Coronary artery (tissue), 2 donors: Measurements from ENCODE around the gene CNKSR3.

Experiments used
- DNase-seq: peaks from one replicate; pipeline ENCODE4 v3.0.0-alpha.2; 2017; ENCODE audit warnings: low spot score
- H3K27ac ChIP-seq, 2 donors: fragments of 200-600 bp; sonication (generic); one replicate each; pipeline ENCODE4 v1.5.1; 2016 to 2019
- H3K4me3 ChIP-seq: fragments of 200-600 bp; sonication (generic); 2 replicates; pipeline ENCODE4 v1.5.1; 2016; ENCODE audit warnings: mild to moderate bottlenecking, moderate library complexity
- TF ChIP-seq, protein P1 (sequence below): fragments of 200-600 bp; sonication (generic); IDR thresholded peaks from one replicate; pipeline ENCODE4 v1.5.1; 2019; ENCODE audit warnings: antibody characterized with exemption

CNKSR3 gene

GRCh38 chr6:154402081-154402780, 108.3 kb downstream of the CNKSR3 start:
- DNase-seq, result no peak
- no peak overlapping the region for H3K27ac ChIP-seq
- TF ChIP-seq, protein P1, sequence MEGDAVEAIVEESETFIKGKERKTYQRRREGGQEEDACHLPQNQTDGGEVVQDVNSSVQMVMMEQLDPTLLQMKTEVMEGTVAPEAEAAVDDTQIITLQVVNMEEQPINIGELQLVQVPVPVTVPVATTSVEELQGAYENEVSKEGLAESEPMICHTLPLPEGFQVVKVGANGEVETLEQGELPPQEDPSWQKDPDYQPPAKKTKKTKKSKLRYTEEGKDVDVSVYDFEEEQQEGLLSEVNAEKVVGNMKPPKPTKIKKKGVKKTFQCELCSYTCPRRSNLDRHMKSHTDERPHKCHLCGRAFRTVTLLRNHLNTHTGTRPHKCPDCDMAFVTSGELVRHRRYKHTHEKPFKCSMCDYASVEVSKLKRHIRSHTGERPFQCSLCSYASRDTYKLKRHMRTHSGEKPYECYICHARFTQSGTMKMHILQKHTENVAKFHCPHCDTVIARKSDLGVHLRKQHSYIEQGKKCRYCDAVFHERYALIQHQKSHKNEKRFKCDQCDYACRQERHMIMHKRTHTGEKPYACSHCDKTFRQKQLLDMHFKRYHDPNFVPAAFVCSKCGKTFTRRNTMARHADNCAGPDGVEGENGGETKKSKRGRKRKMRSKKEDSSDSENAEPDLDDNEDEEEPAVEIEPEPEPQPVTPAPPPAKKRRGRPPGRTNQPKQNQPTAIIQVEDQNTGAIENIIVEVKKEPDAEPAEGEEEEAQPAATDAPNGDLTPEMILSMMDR, result no peak
- H3K4me3 ChIP-seq, result no peak overlapping the region

- no peak for DNase-seq
- H3K4me3 ChIP-seq, result no peak overlapping the region
- H3K27ac ChIP-seq, result no peak overlapping the region
- TF ChIP-seq, protein P1, result no peak
These were observed 111.4 kb downstream of the CNKSR3 start for GRCh38 chr6:154399097-154399496.

DNA sequence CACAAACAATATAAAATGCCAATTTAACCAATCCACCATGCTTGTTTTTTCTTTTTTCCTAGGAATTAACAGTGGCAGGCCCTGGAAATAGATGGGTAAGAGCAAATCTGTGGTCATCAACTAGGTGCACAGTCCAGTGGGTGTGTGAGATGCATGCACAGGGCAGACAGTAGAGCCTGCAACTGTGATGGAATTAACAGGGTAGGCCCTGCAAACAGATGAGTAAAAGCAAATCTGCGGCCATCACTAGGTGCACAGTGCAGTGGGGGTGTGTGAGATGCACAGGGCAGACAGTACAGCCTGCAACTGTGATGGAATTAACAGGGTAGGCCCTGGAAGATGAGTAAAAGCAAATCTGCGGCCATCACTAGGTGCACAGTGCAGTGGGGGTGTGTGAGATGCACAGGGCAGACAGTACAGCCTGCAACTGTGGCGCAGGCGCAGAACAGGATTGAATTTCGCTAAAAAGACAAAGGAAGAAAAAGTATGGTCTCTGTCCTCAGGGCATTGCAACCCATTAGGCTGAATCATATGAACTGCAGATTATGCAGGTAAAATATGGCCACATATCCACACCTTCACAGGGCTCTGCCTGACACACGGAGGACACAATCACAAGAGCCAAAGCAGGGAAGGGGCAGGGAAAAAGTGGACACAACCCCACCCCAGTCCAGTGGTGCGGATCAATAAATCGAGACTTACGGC, 112.8 kb downstream of the CNKSR3 start:
- TF ChIP-seq, protein P1, result no peak
- no peak overlapping the region for H3K27ac ChIP-seq

DNA sequence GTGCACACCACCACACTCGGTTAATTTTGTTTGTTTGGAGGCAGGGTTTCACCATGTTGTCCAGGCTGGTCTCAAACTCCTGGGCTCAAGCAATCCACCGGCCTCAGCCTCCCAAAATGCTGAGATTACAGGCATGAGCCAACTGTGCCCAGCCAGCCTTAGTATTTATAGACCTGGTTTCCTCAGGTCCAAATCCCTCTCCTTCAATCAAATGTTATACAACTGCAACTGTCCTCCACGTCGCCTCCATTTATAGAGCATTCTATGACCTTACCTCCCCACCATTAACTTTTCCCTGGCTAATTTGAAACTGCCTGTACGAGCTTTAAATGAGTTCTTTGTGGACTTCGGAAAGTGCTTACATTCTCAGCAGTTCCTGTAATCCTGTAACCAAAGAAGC, 114.6 kb downstream of the CNKSR3 start:
- DNase-seq, result no peak
- TF ChIP-seq, protein P1, result no peak
- Histone ChIP-seq H3K27ac (no peak overlapping the region), H3K4me3 (no peak overlapping the region)

More for the DNA sequence above, 112.8 kb downstream of the CNKSR3 start:
- no peak for DNase-seq
- H3K4me3 ChIP-seq, result no peak overlapping the region

GRCh38 chr6:154395316-154395715, 115.2 kb downstream of the CNKSR3 start:
- TF ChIP-seq, protein P1, result no peak
- no peak for DNase-seq
- Histone ChIP-seq H3K27ac (no peak overlapping the region), H3K4me3 (no peak overlapping the region)

GRCh38 chr6:154394571-154394970, 115.9 kb downstream of the CNKSR3 start:
- no peak overlapping the region for H3K27ac ChIP-seq
- DNase-seq, result no peak
- H3K4me3 ChIP-seq, result no peak overlapping the region
- TF ChIP-seq, protein P1, result no peak

DNA sequence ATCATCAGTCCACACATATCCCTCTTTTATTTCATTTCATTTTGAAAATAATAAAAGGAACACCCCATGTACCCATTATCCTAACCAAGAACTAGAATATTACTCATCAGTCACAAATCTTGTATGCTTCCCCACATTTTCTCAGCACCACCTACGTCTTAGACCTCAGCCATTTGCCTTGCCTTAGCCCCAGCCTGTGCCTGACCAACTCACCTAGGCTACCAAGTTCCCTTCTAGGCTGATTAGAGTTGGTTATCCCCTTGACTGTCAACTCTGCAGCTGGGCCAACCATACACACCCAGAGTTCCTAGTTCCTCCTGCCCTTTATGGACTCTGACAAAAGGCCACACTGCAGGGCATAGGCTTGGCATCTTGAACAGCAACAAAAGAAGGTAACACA, 120.5 kb downstream of the CNKSR3 start:
- DNase-seq, result no peak
- Histone ChIP-seq H3K4me3 (no peak overlapping the region), H3K27ac (no peak overlapping the region)
- TF ChIP-seq, protein P1, result no peak
